OCI-LY7 (cell line): Measurements from ENCODE around the gene AOPEP. TPM values are rescaled to one million over a fixed set of nuclear protein-coding genes. Genes with fewer than 3 reads are reported as not detected.

Experiments
- BruUV-seq: library from RNA; stranded (reverse); fragments of 400-500 nt; replicated peaks from 2 replicates; lab custom pipeline; 2021; lab: Mats Ljungman, UMichigan
- CTCF ChIA-PET: fragments of 300-600 bp; sonication (Branson Sonifier 250); formaldehyde crosslinking; loops from one replicate; lab custom pipeline; 2022; ENCODE audit warnings: antibody characterized with exemption; ENCODE audit not compliant: unreplicated experiment; lab: Charles Lee
- POLR2A ChIA-PET: fragments of 300-600 bp; sonication (Branson Sonifier 250); formaldehyde crosslinking; loops from one replicate; lab custom pipeline; 2022; ENCODE audit warnings: antibody characterized with exemption; lab: Charles Lee
- DNase-seq: peaks from one replicate; pipeline ENCODE4 v3.0.0-alpha.2; 2015; ENCODE audit warnings: low spot score
- H2AFZ ChIP-seq: fragments of 200-600 bp; sonication (generic), shearing (Covaris generic); 2 replicates; pipeline ENCODE4 v1.6.1; 2014; ENCODE audit warnings: mild to moderate bottlenecking, antibody characterized with exemption, low read length, moderate library complexity
- H3K27ac ChIP-seq: fragments of 200-600 bp; sonication (generic); 2 replicates; pipeline ENCODE4 v1.5.1; 2014; ENCODE audit warnings: mixed run types, low read depth, mild to moderate bottlenecking, moderate library complexity, low read length, inconsistent platforms; ENCODE audit not compliant: poor library complexity, severe bottlenecking
- H3K36me3 ChIP-seq: fragments of 200-600 bp; sonication (generic); 2 replicates; pipeline ENCODE4 v1.6.1; 2014; ENCODE audit warnings: mild to moderate bottlenecking, antibody characterized with exemption, low read length, moderate library complexity, mixed read lengths; ENCODE audit not compliant: insufficient read depth
- H3K4me1 ChIP-seq: fragments of 200-600 bp; sonication (generic); 2 replicates; pipeline ENCODE4 v1.5.1; 2014; ENCODE audit warnings: mild to moderate bottlenecking, low read length; ENCODE audit not compliant: insufficient read depth, poor library complexity, severe bottlenecking
- H3K4me2 ChIP-seq: fragments of 200-600 bp; sonication (generic); 2 replicates; pipeline ENCODE4 v1.6.1; 2014; ENCODE audit warnings: mild to moderate bottlenecking, low read length
- H3K4me3 ChIP-seq: fragments of 200-600 bp; sonication (generic); 2 replicates; pipeline ENCODE4 v1.5.1; 2014; ENCODE audit warnings: mild to moderate bottlenecking, low read depth, low read length; ENCODE audit not compliant: poor library complexity, severe bottlenecking
- H3K79me2 ChIP-seq: fragments of 200-600 bp; sonication (generic); 2 replicates; pipeline ENCODE4 v1.6.1; 2016; ENCODE audit warnings: low read depth, mild to moderate bottlenecking, low read length, moderate library complexity, mixed read lengths; ENCODE audit not compliant: insufficient read depth
- H3K9me2 ChIP-seq: fragments of 200-600 bp; sonication (generic); 2 replicates; pipeline ENCODE4 v1.6.1; 2016; ENCODE audit warnings: mild to moderate bottlenecking, low read length, mixed read lengths; ENCODE audit not compliant: insufficient read depth
- H3K9me3 ChIP-seq: fragments of 200-600 bp; sonication (generic); 2 replicates; pipeline ENCODE4 v1.6.1; 2014; ENCODE audit warnings: mild to moderate bottlenecking, mixed run types, low read length, mixed read lengths
- H4K20me1 ChIP-seq: fragments of 200-600 bp; sonication (generic); 2 replicates; pipeline ENCODE4 v1.6.1; 2014; ENCODE audit warnings: mild to moderate bottlenecking, antibody characterized with exemption, low read length, moderate library complexity, mixed read lengths; ENCODE audit not compliant: insufficient read depth
- CTCF ChIP-seq: fragments of 200-600 bp; sonication (generic); conservative IDR thresholded peaks from 2 replicates; pipeline ENCODE4 v1.5.1; 2014; ENCODE audit warnings: mild to moderate bottlenecking, antibody characterized with exemption, low read length, moderate library complexity, mixed read lengths
- EZH2phosphoT487 ChIP-seq: fragments of 200-600 bp; sonication (generic); IDR thresholded peaks from 2 replicates; pipeline ENCODE4 v1.6.1; 2018; ENCODE audit warnings: low read depth, borderline replicate concordance, mild to moderate bottlenecking, mixed run types, antibody characterized with exemption, low read length, moderate library complexity, mixed read lengths
- intact Hi-C: fragments of 100-400 bp; cut with micrococcal nuclease; formaldehyde crosslinking; loops from one replicate; pipeline ENCODE4 v1.10.0; 2022; ENCODE audit not compliant: unreplicated experiment
- total RNA-seq, 2 experiments: library from RNA; depleted of rRNA in 1 of 2; stranded (reverse); fragments of >200 nt in 1 of 2; shearing (Covaris generic) in 1 of 2; gene quantifications; 2 replicates each; pipeline ENCODE4 v1.2.3, GENCODE V29; 2014 to 2022

The AOPEP gene
- total RNA-seq, 2 experiments from 2014 or later, result 17.3 to 24.3 TPM

- CTCF ChIA-PET, result no interaction called here
- Histone ChIP-seq H3K4me3 (no peak overlapping the region), H2AFZ (no peak overlapping the region), H3K27ac (no peak overlapping the region), H4K20me1 (no peaks in the 10 kb centered on the region), H3K36me3 (no peaks in the 10 kb centered on the region), H3K4me2 (no peak overlapping the region), H3K9me2 (no peaks in the 10 kb centered on the region), H3K9me3 (no peaks in the 10 kb centered on the region), H3K4me1 (no peaks in the 10 kb centered on the region), H3K79me2 (no peaks in the 10 kb centered on the region)
- no TSS peak for BruUV-seq
- POLR2A ChIA-PET, result no interaction called here
- TF ChIP-seq CTCF, result no peak
- TF ChIP-seq EZH2phosphoT487, result no peak
- intact Hi-C loops, result no loop called here
- DNase-seq, result no peak
Observed at GRCh38 chr9:94935396-94935795, 208.9 kb downstream of the AOPEP start.

DNA sequence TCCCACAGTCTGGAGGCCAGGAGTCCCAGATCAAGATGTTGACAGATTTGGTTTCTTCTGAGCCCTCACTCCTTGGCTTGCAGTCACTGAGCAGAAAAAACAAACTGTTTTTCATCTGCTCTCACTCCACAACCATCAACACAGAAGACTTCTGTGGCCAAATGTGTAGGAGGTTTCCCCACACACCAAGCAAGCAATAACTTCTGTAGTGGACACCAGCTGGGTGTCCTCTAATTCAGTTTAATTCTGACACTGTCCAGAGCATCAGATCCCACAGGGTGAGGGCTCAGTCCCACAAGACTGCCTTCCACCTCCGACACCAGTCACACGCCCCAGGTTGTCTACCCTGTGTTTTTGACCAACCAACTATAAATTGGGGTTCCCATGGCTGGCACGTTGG lies 209.9 kb downstream of the AOPEP start:
- CTCF ChIA-PET, result no interaction called here
- Histone ChIP-seq H3K4me3 (no peak overlapping the region), H3K9me3 (no peaks in the 10 kb centered on the region), H3K36me3 (no peaks in the 10 kb centered on the region), H3K27ac (no peak overlapping the region), H4K20me1 (no peaks in the 10 kb centered on the region), H3K4me1 (no peaks in the 10 kb centered on the region), H2AFZ (no peak overlapping the region), H3K4me2 (no peak overlapping the region), H3K79me2 (no peaks in the 10 kb centered on the region), H3K9me2 (no peaks in the 10 kb centered on the region)
- no peak for DNase-seq
- POLR2A ChIA-PET, result no interaction called here
- intact Hi-C loops, result no loop called here
- no TSS peak for BruUV-seq
- TF ChIP-seq CTCF (no peak), EZH2phosphoT487 (no peak)

DNA sequence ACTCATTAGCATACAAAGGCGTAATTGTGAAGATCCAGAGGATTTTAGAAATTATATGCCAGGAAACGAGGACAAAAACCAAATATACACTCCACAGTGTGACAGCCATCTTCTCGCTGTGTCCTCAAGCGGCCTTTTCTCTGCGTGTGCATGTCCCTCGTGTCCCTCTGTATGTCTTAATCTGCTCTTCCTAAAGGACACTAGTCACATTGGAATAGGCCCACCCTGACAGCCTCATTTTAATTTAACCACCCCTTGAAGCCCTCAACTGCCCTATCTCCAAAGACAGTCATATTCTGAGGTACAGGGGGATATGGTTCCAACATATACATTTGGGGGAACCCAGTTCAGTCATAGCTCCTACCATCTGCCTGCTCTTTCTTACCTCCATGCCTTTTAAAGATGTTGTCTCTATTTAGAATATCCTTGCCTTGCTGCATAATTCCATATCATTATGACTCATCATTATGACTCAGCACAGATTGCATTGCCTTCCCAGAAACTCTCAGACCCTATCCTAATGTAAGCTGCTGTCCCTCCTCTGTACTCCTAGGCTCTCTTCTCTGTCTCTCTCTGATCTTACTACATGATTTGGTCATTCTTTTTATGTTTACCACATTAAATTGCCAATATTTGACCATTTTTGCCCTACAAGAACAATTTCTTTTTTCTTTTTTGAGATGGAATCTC lies 210.9 kb downstream of the AOPEP start:
- H3K4me3 ChIP-seq, result no peak overlapping the region
- H3K27ac ChIP-seq, result no peak overlapping the region
- TF ChIP-seq EZH2phosphoT487 (no peak), CTCF (no peak)
- H3K4me1 ChIP-seq, result no peaks in the 10 kb centered on the region
- H2AFZ ChIP-seq, result no peak overlapping the region
- H3K9me3 ChIP-seq, result no peaks in the 10 kb centered on the region
- H4K20me1 ChIP-seq, result no peaks in the 10 kb centered on the region
- H3K4me2 ChIP-seq, result no peak overlapping the region
- CTCF ChIA-PET, result no interaction called here
- intact Hi-C loops, result no loop called here
- no peaks in the 10 kb centered on the region for H3K79me2 ChIP-seq
- H3K9me2 ChIP-seq, result no peaks in the 10 kb centered on the region
- H3K36me3 ChIP-seq, result no peaks in the 10 kb centered on the region
- no peak for DNase-seq
- POLR2A ChIA-PET, result interaction anchor here (0.5 kb wide), 1 partner anchor 114 kb away, joined by 3 read pairs; no protein-coding TSS in a partner anchor
- no TSS peak for BruUV-seq
